NCI-H2196 (cell line): Measurements from ENCODE around the gene MADD.
A peak's percentile ranks its signal among the peaks of the same experiment; 100 is the strongest.

ENCODE experiments used
- DNase-seq: peaks from one replicate; lab custom pipeline; 2025; ENCODE audit not compliant: unreplicated experiment; lab: John Stamatoyannopoulos, UW

Gene MADD

GRCh38 chr11:47249378-47249715 lies 20.6 kb upstream of the MADD start:
- no peak for DNase-seq

- no peak for DNase-seq
Observed at GRCh38 chr11:47251751-47252150, 18.2 kb upstream of the MADD start.

GRCh38 chr11:47253660-47254059 lies 16.3 kb upstream of the MADD start:
- DNase-seq, result no peak

- DNase-seq, result no peak
Observed at GRCh38 chr11:47254386-47254785, 15.5 kb upstream of the MADD start.

GRCh38 chr11:47256374-47256773 lies 13.6 kb upstream of the MADD start:
- no peak for DNase-seq

- no peak for DNase-seq
Observed at GRCh38 chr11:47257177-47257516, 12.8 kb upstream of the MADD start.

GRCh38 chr11:47257517-47258316 lies 12.2 kb upstream of the MADD start, which contains the start of gene NR1H3:
Gene NR1H3 (plus strand): TSS chr11:47257996. CDS start chr11:47259217, 1,221 bp downstream.
- DNase-seq, result peak; percentile 52

GRCh38 chr11:47258317-47258902 lies 11.5 kb upstream of the MADD start:
- no peak for DNase-seq

- DNase-seq, result peak; percentile 13
Observed at GRCh38 chr11:47259232-47259977, 10.5 kb upstream of the MADD start.

- DNase-seq, result no peak
Observed at GRCh38 chr11:47260366-47260765, 9.6 kb upstream of the MADD start.

- DNase-seq, result no peak
Observed at GRCh38 chr11:47261291-47261800, 8.6 kb upstream of the MADD start.

GRCh38 chr11:47264119-47264518 lies 5.8 kb upstream of the MADD start:
- DNase-seq, result no peak

GRCh38 chr11:47264521-47264920 lies 5.4 kb upstream of the MADD start:
- no peak for DNase-seq

- no peak for DNase-seq
Observed at GRCh38 chr11:47267876-47268275, 2.1 kb upstream of the MADD start.

GRCh38 chr11:47268448-47269001 lies 1.4 kb upstream of the MADD start:
- DNase-seq, result no peak

- DNase-seq, result peak; percentile 92
Observed at GRCh38 chr11:47269002-47269828, 718 bp upstream of the MADD start.

GRCh38 chr11:47270331-47271271 lies 668 bp downstream of the MADD start:
- peak; percentile 20 for DNase-seq

- DNase-seq, result no peak
Observed at GRCh38 chr11:47271328-47271727, 1.4 kb downstream of the MADD start.

- peak; percentile 47 for DNase-seq
Observed at GRCh38 chr11:47271961-47272661, 2.2 kb downstream of the MADD start.
